ENCODE measurements around the gene KRT82.

The KRT82 gene

DNA sequence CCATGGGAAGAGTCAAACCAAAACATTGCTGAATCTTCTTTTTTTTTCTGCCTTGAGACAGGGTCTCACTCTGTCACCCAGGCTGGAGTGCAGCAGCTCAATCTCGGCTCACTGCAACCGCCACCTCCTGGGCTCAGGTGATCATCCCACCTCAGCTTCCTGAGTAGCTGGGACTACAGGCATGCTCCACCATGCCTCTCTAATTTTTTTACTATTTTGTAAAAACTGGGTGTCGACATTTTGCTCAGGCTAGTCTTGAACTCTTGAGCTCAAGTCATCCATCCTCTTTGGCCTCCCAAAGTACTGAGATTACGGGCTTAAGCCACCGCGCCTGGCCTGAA is 29.5 kb upstream of the KRT82 start:
- no peak for DNase-seq (ENCODE audit: low read depth in 2 of 2)

DNA sequence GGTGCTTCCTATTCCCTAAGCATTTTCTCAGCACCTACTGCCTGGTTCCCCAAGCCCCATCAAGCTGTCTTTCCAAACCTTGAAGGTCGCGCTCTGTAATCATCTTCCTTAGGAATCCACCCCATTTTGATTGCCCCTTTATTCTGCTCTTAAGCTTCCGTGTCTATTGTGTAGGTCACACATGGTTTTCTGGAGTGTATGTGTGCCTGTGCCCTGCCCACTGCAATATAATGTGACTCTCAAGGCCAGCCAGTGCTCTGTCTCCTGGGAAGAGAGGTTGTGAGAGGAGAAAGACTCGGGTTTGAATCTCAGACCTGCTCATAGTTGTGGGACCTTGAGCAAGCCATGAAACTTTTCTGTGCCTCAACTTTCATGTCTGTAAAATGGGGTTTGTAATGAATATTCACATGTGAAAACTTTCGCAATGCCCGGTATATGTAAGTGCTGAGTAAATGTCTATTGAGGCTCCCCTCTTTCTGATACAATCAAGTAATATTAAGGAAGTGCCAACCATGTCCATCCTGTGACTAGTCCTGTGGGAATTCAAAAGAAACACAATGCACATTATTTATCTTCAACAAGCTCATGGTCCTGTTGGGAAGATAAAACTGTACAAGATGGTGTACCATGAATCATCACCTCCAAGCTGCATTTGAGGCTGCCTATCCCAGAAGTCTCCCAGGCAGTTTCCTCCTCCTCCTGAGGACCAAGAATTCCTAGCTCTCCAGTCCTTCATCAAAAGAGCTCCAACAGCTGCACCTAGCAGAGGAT is 28.8 kb upstream of the KRT82 start:
- DNase-seq (ENCODE audit: low read depth in 2 of 2): no peak

- no peak for DNase-seq (ENCODE audit: low read depth in 2 of 2)
Observed at GRCh38 chr12:52434081-52434733, 28.1 kb upstream of the KRT82 start, which contains the start of gene KRT75. TSS of gene KRT75 (minus strand) at chr12:52434371. CDS start at chr12:52434304, 67 bp downstream.

GRCh38 chr12:52433501-52434080 is 27.5 kb upstream of the KRT82 start:
- DNase-seq (ENCODE audit: low read depth in 2 of 2): no peak

GRCh38 chr12:52432559-52433207 is 26.5 kb upstream of the KRT82 start:
- no peak for DNase-seq (ENCODE audit: low read depth in 2 of 2)

GRCh38 chr12:52428121-52428520 is 22.0 kb upstream of the KRT82 start:
- no peak for DNase-seq (ENCODE audit: low read depth in 2 of 2)

DNA sequence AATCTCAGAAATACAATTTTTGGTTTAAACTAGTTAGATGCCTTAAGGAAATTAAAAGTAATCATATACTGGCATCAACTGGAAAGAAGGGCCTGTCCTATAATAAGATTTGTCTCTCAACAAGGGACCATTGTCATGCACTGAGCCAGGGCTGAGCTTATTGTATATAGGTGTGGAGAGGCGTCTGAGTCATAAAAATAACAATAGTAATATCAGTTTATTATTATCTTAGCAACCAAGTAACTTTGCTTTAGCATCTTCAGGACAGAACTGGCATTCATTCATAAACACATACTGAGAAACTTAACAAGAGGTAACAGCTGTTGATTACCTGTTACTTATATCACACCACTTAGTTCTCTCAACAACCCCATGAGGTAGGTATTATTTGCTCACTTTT is 20.9 kb upstream of the KRT82 start:
- no peak for DNase-seq (ENCODE audit: low read depth in 2 of 2)

DNA sequence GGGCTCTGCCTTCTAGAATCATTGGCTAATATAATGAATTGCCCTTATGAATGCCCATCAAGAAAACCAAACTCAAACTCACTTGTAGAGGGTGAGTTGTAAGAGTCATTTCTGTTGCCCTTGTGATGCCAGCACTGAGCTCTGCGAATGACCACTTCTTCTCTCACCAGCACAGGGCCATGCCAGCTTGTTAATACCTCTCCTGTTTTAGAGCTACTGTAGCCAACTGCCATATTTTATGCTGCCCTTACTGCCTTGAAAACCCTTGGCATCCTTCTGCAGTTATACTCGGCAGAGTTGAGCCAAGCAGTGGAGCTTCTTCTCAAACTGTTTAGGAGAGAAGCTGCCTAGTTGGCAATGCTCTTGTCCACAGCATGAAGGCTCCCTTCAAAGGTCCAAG is 19.9 kb upstream of the KRT82 start:
- no peak for DNase-seq (ENCODE audit: low read depth in 2 of 2)

GRCh38 chr12:52425466-52425865 is 19.3 kb upstream of the KRT82 start:
- no peak for DNase-seq (ENCODE audit: low read depth in 2 of 2)

DNA sequence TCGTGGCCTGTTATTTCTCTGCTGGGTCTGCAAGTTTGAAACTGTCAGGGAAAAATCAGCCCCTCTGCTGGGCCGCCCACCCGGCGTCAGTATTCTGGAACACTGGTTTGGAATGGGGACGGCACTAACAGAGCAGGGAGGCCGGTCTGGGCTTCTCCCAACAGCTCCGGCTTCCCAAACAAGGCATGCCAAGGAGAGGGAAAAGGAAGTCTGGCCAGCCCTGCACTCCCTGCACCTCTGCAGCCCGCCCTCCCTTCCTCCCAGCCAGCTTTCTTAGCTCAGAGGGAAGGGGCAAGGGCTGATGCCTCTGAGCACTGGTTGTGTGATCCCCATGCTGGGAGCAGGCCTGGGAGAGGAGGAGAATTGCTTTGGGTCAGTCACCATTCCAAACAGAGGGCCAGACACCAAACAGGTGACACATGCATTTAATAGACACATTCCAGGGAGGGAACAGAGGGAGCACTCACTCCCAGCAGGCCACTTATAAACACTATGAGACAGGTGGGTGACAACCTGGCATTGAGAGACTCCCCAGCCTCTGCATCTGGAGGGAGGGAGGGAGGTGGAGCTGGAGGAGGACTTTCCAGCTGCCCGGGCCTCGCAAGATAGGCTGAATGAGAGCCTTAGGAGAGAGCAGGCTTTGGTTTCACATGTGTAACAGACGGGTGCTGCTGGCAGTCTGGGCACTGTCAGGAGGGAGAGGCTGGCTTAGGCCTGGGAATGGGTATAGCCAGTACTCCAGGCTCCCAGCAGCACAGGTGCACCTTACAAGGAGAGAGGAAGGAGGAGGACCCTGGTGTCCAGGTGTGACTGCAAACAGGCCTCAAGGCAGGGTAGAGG is 17.7 kb upstream of the KRT82 start:
- DNase-seq (ENCODE audit: low read depth in 2 of 2): no peak

GRCh38 chr12:52423035-52423434 is 16.9 kb upstream of the KRT82 start:
- no peak for DNase-seq (ENCODE audit: low read depth in 2 of 2)

DNA sequence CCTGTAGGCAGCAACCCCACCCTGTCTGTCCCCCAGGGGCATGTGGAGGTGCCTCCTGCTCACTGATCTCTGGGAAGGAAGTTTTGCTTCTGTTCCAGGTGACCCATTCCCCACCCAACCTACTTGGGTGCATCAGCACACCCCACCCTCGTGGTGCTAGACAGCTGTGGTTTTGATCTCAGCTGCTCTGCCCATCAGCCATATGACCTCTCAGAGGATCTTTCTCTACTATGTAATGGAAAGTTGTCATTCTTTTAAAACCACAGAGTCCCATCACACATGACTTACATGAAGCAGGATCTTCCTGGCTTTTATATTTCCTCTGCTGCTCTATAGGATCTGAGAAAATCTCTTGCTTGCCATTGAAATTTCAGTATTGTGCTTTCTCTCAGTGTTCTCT is 13.5 kb upstream of the KRT82 start:
- no peak for DNase-seq (ENCODE audit: low read depth in 2 of 2)

- no peak for DNase-seq (ENCODE audit: low read depth in 2 of 2)
Observed at GRCh38 chr12:52418576-52419110, 12.5 kb upstream of the KRT82 start.

- no peak for DNase-seq (ENCODE audit: low read depth in 2 of 2)
Observed at GRCh38 chr12:52417740-52418139, 11.6 kb upstream of the KRT82 start.

DNA sequence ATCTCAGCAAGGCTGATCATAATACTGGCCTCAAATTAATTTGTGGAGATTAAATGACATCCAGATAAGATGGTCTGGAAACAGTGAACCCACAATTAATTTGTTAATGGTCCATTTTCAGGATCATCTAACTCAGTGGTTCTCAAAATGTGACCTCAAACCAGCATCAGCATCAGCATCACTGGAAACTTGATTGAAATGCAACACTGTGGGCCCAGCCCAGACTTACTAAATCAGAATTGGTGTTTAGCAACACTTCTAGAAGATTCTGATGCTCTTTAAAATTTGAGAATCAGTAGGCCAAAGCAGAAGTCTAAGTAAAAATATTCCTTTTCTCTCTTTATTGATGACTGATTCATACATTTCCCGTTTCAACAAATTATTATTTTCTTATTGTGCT is 10.7 kb upstream of the KRT82 start:
- no peak for DNase-seq (ENCODE audit: low read depth in 2 of 2)

GRCh38 chr12:52415870-52416750 is 10.0 kb upstream of the KRT82 start:
- DNase-seq (ENCODE audit: low read depth in 2 of 2): no peak

GRCh38 chr12:52414936-52415335 is 8.8 kb upstream of the KRT82 start:
- no peak for DNase-seq (ENCODE audit: low read depth in 2 of 2)

DNA sequence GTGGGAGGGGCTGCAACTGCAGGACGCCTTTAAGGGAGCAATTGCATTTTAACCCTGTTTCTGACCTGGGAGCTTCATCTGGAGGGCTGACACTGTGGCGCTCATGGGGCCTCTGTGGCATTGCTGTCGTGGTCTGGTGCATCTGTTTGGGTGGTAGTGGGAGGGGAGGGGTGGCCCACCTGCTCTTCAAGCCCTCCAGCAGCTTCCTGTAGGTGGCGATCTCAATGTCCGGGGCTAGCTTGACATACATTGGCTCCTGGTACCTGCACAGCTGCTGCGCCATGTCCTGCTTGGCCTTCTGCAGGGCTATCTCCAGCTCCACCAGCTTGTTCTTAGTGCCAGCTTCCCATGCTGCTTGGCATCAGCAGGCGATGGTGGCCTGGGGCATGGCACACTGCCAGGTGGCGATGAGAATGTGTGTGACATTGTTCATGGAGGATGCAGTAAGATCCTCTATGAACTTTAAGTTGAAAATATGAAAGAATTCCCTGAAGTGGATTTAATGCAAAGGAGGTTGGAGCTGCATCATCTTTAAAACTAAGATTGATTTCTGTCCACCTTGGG is 7.7 kb upstream of the KRT82 start:
- DNase-seq (ENCODE audit: low read depth in 2 of 2): no peak

DNA sequence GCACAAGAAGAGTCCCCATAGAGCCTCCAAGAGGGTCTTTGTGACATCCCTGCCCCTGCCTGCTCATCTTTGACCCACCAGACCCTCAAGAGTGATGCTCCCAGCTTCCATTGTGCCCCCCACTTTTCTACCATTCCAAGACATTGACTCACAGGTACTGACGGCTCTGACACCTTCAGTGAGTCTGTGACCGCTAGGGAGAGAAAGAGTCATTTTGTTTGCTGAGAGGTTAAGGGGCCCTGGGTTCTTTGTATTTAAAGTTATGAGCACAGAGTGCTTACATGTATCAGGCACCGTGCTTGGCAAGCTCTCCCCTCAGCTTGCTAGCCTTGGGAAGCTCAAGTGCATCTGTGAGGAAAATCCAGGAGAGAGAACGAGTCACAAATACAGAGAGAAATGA is 7.1 kb upstream of the KRT82 start:
- DNase-seq (ENCODE audit: low read depth in 2 of 2): no peak

DNA sequence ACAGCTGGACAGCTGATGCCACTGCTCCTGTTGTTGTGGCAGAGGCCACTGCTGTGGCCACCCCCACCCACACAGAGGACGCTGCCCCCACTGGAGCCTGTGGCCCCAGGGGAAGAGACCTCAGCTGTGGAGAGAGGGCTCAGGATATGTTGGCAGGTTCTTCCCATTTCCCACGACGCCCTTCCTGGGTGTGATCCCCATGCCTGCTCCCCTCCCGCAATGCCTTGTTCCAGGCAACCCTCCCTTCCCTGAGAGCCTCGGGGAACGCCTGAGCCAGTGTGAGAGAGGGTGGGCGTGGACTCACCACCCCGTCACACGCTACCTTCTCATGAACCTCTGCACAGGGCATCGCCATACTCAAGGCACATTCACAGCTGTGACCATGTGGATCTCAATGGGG is 5.7 kb upstream of the KRT82 start:
- DNase-seq (ENCODE audit: low read depth in 2 of 2): no peak
